Osteoblast (primary cell): ENCODE results near the gene KIF5B. TPM values are rescaled to one million over a fixed set of nuclear protein-coding genes. Genes with fewer than 3 reads are reported as not detected.

Source experiments
- DNase-seq: peaks from one replicate; pipeline ENCODE4 v3.0.0; 2011; ENCODE audit warnings: low spot score, mixed read lengths; ENCODE audit not compliant: insufficient read length; ENCODE audit errors: missing footprints
- H2AFZ ChIP-seq: 2 replicates; pipeline ENCODE4 v1.6.0; 2011; ENCODE audit warnings: mild to moderate bottlenecking, low read length
- H3K27ac ChIP-seq: 2 replicates; pipeline ENCODE4 v1.5.1; 2011; ENCODE audit warnings: mild to moderate bottlenecking, low read depth, low read length, moderate library complexity
- H3K27me3 ChIP-seq: 2 replicates; pipeline ENCODE4 v1.6.0; 2012; ENCODE audit warnings: mild to moderate bottlenecking, control low read depth, inconsistent platforms, low read length, moderate library complexity; ENCODE audit not compliant: insufficient read depth
- H3K36me3 ChIP-seq: 2 replicates; pipeline ENCODE4 v1.5.1; 2011; ENCODE audit warnings: mild to moderate bottlenecking, low read length, control low read depth, moderate library complexity; ENCODE audit not compliant: insufficient read depth
- H3K4me1 ChIP-seq: 2 replicates; pipeline ENCODE4 v1.5.1; 2011; ENCODE audit warnings: mild to moderate bottlenecking, low read length, control low read depth, moderate library complexity; ENCODE audit not compliant: insufficient read depth
- H3K4me2 ChIP-seq: 2 replicates; pipeline ENCODE4 v1.6.0; 2011; ENCODE audit warnings: mild to moderate bottlenecking, low read length; ENCODE audit not compliant: insufficient read depth
- H3K4me3 ChIP-seq: fragments of 200-600 bp; sonication (generic); 3 replicates; pipeline ENCODE4 v1.5.1; 2012; ENCODE audit warnings: mild to moderate bottlenecking, low read length, inconsistent platforms; ENCODE audit not compliant: insufficient read depth
- H3K79me2 ChIP-seq: 2 replicates; pipeline ENCODE4 v1.6.0; 2012; ENCODE audit warnings: mild to moderate bottlenecking, low read length, control low read depth, inconsistent platforms; ENCODE audit not compliant: insufficient read depth
- H3K9me3 ChIP-seq: 2 replicates; pipeline ENCODE4 v1.5.1; 2011; ENCODE audit warnings: low read depth, low read length, control low read depth
- H4K20me1 ChIP-seq: 2 replicates; pipeline ENCODE4 v1.6.0; 2012; ENCODE audit warnings: mild to moderate bottlenecking, low read length, control low read depth; ENCODE audit not compliant: insufficient read depth
- total RNA-seq: library from RNA; depleted of rRNA; stranded (reverse); fragments of >200 nt; gene quantifications from 2 replicates; pipeline ENCODE4 v1.2.3, GENCODE V29; 2012
- TF ChIP-seq, protein P1 (sequence below): IDR thresholded peaks from 2 replicates; pipeline ENCODE4 v1.5.1; 2011; ENCODE audit warnings: mild to moderate bottlenecking, low read depth, low read length, moderate library complexity; ENCODE audit errors: extremely low read depth

The KIF5B gene
- total RNA-seq, 1 donor, result 128 TPM

DNA sequence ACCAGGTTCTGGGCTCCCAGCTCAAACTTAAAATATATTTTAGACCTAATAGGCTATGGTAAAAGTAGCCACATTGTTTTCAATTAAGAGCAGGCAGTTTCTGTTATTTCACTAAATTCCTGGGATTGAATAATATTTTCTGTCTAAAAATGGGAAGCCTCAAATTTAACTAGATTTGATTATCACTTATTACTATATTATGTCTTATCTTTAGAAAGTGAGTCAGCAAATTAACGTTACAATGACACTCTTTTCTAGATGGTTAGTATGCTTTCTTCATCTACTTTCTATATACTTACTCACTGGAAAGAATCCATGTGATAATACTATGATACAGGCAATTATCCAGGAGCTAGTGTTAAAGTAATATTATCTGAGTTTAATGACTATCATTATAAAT lies 27.5 kb downstream of the KIF5B start:
- DNase-seq, result no peak
- Histone ChIP-seq H2AFZ (no peak overlapping the region), H4K20me1 (peaks cover 7% of the 10 kb centered on the region), H3K4me1 (no peaks in the 10 kb centered on the region), H3K9me3 (no peaks in the 10 kb centered on the region), H3K4me3 (no peak overlapping the region), H3K4me2 (no peak overlapping the region), H3K36me3 (peaks cover 72% of the 10 kb centered on the region), H3K27me3 (no peaks in the 10 kb centered on the region), H3K79me2 (peaks cover 63% of the 10 kb centered on the region), H3K27ac (no peak overlapping the region)
- TF ChIP-seq, protein P1, sequence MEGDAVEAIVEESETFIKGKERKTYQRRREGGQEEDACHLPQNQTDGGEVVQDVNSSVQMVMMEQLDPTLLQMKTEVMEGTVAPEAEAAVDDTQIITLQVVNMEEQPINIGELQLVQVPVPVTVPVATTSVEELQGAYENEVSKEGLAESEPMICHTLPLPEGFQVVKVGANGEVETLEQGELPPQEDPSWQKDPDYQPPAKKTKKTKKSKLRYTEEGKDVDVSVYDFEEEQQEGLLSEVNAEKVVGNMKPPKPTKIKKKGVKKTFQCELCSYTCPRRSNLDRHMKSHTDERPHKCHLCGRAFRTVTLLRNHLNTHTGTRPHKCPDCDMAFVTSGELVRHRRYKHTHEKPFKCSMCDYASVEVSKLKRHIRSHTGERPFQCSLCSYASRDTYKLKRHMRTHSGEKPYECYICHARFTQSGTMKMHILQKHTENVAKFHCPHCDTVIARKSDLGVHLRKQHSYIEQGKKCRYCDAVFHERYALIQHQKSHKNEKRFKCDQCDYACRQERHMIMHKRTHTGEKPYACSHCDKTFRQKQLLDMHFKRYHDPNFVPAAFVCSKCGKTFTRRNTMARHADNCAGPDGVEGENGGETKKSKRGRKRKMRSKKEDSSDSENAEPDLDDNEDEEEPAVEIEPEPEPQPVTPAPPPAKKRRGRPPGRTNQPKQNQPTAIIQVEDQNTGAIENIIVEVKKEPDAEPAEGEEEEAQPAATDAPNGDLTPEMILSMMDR, result no peak

DNA sequence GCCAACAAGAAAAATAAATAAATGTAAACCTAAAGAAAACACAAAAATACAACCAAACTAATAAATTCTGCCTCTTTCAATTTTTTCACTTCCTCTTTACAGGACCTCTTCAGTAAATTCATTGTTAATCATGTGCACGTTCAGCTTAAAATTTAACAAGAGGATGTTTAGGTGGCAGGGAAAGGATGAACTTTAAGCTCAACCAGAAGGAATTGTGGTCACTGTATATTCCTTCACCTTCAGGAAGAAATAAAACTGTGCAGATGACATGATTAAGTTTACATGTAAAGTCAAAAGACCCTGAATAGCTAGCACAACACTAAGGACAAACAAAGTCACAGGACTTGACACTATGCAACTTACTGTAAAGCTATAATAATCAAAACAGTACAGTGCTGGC lies 33.0 kb downstream of the KIF5B start:
- peaks cover 39% of the 10 kb centered on the region for H3K79me2 ChIP-seq
- TF ChIP-seq, protein P1, result no peak

DNA sequence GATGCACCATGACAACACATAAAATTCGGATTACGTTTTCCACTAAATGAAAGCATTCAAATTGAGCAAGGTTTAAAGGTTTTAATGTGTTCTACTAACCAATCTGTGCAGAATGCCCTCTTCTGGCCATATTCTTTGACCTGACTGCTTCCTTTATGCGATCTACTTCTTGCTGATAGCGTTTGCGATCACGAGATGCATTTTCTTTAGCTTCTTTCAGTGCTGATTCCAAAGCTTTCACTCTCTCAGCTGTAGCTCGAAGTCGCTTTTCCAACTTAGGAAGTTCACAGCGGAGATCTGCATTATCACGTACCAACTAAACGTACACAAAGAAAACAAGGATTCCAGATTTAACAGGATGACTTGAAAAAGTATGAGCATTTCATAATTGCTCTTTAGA lies 39.2 kb downstream of the KIF5B start:
- H3K4me2 ChIP-seq, result no peak overlapping the region
- TF ChIP-seq, protein P1, result no peak
- DNase-seq, result no peak
- H2AFZ ChIP-seq, result no peak overlapping the region
- peaks cover 24% of the 10 kb centered on the region for H3K79me2 ChIP-seq
- H3K36me3 ChIP-seq, result peaks cover 97% of the 10 kb centered on the region
- no peaks in the 10 kb centered on the region for H3K9me3 ChIP-seq
- no peaks in the 10 kb centered on the region for H3K4me1 ChIP-seq
- no peaks in the 10 kb centered on the region for H4K20me1 ChIP-seq
- H3K27ac ChIP-seq, result no peak overlapping the region
- H3K27me3 ChIP-seq, result no peaks in the 10 kb centered on the region
- no peak overlapping the region for H3K4me3 ChIP-seq

More for the DNA sequence above, 33.0 kb downstream of the KIF5B start:
- Histone ChIP-seq H3K9me3 (no peaks in the 10 kb centered on the region), H2AFZ (no peak overlapping the region), H3K27ac (no peak overlapping the region), H3K4me3 (no peak overlapping the region), H4K20me1 (no peaks in the 10 kb centered on the region), H3K4me1 (no peaks in the 10 kb centered on the region), H3K36me3 (peaks cover 68% of the 10 kb centered on the region), H3K4me2 (no peak overlapping the region), H3K27me3 (no peaks in the 10 kb centered on the region)
- DNase-seq, result no peak

DNA sequence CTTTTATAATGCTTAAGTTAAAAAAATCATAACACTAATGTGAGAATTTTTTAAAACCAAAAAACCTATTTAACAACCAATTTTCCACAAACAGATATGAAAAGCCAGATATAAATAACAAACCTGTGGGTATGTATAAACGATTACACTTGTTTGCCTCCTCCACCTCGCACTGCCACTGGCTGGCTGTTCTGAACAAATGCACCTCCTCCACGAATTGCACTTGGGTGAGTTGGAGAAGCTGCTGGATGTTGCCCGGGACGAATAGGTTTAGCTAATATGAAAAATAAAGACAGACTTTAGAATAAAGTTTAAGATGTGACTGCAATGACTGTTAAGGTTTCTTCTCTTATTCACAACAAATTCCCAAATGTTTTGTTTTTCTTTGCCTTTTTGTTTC lies 40.8 kb downstream of the KIF5B start:
- DNase-seq, result no peak
- H3K27ac ChIP-seq, result no peak overlapping the region

More for the DNA sequence above, 40.8 kb downstream of the KIF5B start:
- Histone ChIP-seq H3K9me3 (no peaks in the 10 kb centered on the region), H3K79me2 (peaks cover 21% of the 10 kb centered on the region), H3K4me1 (no peaks in the 10 kb centered on the region), H4K20me1 (no peaks in the 10 kb centered on the region), H3K4me3 (no peak overlapping the region), H2AFZ (no peak overlapping the region), H3K4me2 (no peak overlapping the region), H3K27me3 (no peaks in the 10 kb centered on the region), H3K36me3 (peaks cover 97% of the 10 kb centered on the region)
- TF ChIP-seq, protein P1, result no peak
